Liver (tissue), 3 donors: ENCODE measurements around the gene DMPK.

Source experiments
- FOXA1 ChIP-seq: IDR thresholded peaks from 2 replicates; pipeline ENCODE4 v1.6.1; 2016; ENCODE audit warnings: antibody characterized with exemption
- GABPA ChIP-seq, 2 donors: IDR thresholded peaks in 1 of 2; conservative IDR thresholded peaks in 1 of 2; 2 replicates each; pipeline ENCODE4 v1.6.1; 2016; ENCODE audit warnings: antibody characterized with exemption in 2 of 2, mild to moderate bottlenecking in 1 of 2, moderate library complexity in 1 of 2
- HNF4A ChIP-seq, 2 donors: conservative IDR thresholded peaks; 2 replicates each; pipeline ENCODE4 v1.6.1; 2016; ENCODE audit warnings: antibody characterized with exemption in 2 of 2, mild to moderate bottlenecking in 2 of 2
- NR2F2 ChIP-seq: IDR thresholded peaks from 2 replicates; pipeline ENCODE4 v1.6.1; 2016; ENCODE audit warnings: antibody characterized with exemption
- RXRA ChIP-seq, 2 donors: IDR thresholded peaks; 2 replicates each; pipeline ENCODE4 v1.6.1; 2017 to 2018; ENCODE audit warnings: antibody characterized with exemption in 2 of 2, mild to moderate bottlenecking in 1 of 2
- YY1 ChIP-seq: IDR thresholded peaks from 2 replicates; pipeline ENCODE4 v1.6.1; 2016; ENCODE audit warnings: antibody characterized with exemption, mild to moderate bottlenecking
- TF ChIP-seq, protein P1 (sequence below): fragments of 150-350 bp; IDR thresholded peaks from 2 replicates; pipeline ENCODE4 v1.5.1; 2017; ENCODE audit warnings: improper control_type of control experiment, low read depth, low read length; ENCODE audit not compliant: missing input control
- TF ChIP-seq, protein P2 (sequence below): IDR thresholded peaks from 2 replicates; pipeline ENCODE4 v1.6.1; 2016; ENCODE audit warnings: antibody characterized with exemption
- TF ChIP-seq, protein P3 (sequence below): IDR thresholded peaks from 2 replicates; pipeline ENCODE4 v1.6.1; 2016; ENCODE audit warnings: antibody characterized with exemption
- TF ChIP-seq, protein P4 (sequence below): IDR thresholded peaks from 2 replicates; pipeline ENCODE4 v1.6.1; 2016; ENCODE audit warnings: antibody characterized with exemption, mild to moderate bottlenecking
- TF ChIP-seq, protein P5 (sequence below): IDR thresholded peaks from 2 replicates; pipeline ENCODE4 v1.6.1; 2016; ENCODE audit warnings: antibody characterized with exemption
- donor health status: healthy.
- donor health status: healthy.

DNA sequence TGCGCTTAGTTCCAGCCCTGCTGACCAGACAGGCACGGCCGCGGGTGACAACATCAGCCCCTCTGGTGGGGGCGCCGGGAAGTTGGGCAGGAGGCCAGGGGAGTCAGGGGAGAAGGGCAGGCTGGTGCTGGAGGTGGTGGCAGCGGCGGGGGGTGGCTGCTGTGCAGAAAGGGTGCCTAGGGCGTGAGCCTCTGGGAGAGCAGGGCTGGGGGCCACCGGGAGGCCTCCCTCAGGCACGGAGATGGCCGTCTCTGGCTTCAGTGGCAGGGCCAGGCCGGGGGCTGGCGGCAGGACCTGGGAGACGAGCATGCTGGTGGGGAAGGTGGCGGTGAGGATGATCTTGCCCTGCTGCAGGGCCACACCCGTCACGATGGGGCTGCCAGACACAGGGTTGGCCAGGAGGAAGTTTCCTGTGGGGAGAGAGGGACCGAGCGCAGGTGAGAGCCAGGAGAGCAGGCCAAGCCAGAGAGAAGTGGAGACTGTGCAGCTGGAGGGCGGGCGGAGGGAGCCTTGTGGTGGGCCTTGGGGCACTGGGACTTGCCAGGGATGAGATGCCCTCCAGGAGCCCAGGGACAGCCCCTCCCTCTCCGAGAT is 16.5 kb downstream of the DMPK start:
- TF ChIP-seq, protein P1, sequence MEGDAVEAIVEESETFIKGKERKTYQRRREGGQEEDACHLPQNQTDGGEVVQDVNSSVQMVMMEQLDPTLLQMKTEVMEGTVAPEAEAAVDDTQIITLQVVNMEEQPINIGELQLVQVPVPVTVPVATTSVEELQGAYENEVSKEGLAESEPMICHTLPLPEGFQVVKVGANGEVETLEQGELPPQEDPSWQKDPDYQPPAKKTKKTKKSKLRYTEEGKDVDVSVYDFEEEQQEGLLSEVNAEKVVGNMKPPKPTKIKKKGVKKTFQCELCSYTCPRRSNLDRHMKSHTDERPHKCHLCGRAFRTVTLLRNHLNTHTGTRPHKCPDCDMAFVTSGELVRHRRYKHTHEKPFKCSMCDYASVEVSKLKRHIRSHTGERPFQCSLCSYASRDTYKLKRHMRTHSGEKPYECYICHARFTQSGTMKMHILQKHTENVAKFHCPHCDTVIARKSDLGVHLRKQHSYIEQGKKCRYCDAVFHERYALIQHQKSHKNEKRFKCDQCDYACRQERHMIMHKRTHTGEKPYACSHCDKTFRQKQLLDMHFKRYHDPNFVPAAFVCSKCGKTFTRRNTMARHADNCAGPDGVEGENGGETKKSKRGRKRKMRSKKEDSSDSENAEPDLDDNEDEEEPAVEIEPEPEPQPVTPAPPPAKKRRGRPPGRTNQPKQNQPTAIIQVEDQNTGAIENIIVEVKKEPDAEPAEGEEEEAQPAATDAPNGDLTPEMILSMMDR, result no peak
- TF ChIP-seq NR2F2, result no peak
- no peak for TF ChIP-seq FOXA1
- TF ChIP-seq, protein P2, sequence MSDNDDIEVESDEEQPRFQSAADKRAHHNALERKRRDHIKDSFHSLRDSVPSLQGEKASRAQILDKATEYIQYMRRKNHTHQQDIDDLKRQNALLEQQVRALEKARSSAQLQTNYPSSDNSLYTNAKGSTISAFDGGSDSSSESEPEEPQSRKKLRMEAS, result no peak
- TF ChIP-seq RXRA (IDR thresholded peaks at IDR 0.05), result no peak
- TF ChIP-seq HNF4A (conservative IDR thresholded peaks at IDR 0.05), result no peak
- TF ChIP-seq, protein P3, sequence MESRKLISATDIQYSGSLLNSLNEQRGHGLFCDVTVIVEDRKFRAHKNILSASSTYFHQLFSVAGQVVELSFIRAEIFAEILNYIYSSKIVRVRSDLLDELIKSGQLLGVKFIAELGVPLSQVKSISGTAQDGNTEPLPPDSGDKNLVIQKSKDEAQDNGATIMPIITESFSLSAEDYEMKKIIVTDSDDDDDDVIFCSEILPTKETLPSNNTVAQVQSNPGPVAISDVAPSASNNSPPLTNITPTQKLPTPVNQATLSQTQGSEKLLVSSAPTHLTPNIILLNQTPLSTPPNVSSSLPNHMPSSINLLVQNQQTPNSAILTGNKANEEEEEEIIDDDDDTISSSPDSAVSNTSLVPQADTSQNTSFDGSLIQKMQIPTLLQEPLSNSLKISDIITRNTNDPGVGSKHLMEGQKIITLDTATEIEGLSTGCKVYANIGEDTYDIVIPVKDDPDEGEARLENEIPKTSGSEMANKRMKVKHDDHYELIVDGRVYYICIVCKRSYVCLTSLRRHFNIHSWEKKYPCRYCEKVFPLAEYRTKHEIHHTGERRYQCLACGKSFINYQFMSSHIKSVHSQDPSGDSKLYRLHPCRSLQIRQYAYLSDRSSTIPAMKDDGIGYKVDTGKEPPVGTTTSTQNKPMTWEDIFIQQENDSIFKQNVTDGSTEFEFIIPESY, result no peak
- no peak for TF ChIP-seq YY1
- TF ChIP-seq, protein P4, sequence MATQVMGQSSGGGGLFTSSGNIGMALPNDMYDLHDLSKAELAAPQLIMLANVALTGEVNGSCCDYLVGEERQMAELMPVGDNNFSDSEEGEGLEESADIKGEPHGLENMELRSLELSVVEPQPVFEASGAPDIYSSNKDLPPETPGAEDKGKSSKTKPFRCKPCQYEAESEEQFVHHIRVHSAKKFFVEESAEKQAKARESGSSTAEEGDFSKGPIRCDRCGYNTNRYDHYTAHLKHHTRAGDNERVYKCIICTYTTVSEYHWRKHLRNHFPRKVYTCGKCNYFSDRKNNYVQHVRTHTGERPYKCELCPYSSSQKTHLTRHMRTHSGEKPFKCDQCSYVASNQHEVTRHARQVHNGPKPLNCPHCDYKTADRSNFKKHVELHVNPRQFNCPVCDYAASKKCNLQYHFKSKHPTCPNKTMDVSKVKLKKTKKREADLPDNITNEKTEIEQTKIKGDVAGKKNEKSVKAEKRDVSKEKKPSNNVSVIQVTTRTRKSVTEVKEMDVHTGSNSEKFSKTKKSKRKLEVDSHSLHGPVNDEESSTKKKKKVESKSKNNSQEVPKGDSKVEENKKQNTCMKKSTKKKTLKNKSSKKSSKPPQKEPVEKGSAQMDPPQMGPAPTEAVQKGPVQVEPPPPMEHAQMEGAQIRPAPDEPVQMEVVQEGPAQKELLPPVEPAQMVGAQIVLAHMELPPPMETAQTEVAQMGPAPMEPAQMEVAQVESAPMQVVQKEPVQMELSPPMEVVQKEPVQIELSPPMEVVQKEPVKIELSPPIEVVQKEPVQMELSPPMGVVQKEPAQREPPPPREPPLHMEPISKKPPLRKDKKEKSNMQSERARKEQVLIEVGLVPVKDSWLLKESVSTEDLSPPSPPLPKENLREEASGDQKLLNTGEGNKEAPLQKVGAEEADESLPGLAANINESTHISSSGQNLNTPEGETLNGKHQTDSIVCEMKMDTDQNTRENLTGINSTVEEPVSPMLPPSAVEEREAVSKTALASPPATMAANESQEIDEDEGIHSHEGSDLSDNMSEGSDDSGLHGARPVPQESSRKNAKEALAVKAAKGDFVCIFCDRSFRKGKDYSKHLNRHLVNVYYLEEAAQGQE, result no peak
- TF ChIP-seq, protein P5, sequence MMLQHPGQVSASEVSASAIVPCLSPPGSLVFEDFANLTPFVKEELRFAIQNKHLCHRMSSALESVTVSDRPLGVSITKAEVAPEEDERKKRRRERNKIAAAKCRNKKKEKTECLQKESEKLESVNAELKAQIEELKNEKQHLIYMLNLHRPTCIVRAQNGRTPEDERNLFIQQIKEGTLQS, result no peak
- no peak for TF ChIP-seq GABPA (IDR thresholded peaks at IDR 0.05 in 1 of 2, conservative IDR thresholded peaks at IDR 0.05 in 1 of 2)
